PFSK-1 (cell line): Measurements from ENCODE around the gene CD44.

Source experiments
- FOXP2 ChIP-seq: optimal IDR thresholded peaks from 2 replicates; pipeline ENCODE3; 2011; ENCODE audit warnings: borderline replicate concordance, control low read depth, inconsistent platforms; ENCODE audit not compliant: insufficient read depth; ENCODE audit errors: extremely low read length, extremely low read depth
- POLR2AphosphoS5 ChIP-seq: IDR thresholded peaks from 2 replicates; pipeline ENCODE4 v1.6.1; 2012; ENCODE audit warnings: low read depth, mild to moderate bottlenecking, control low read depth, low read length, moderate library complexity
- REST ChIP-seq, 2 experiments: IDR thresholded peaks; 2 replicates each; pipeline versions ENCODE4 v1.6.1 to v1.8.0; 2011 to 2012; ENCODE audit warnings: low read depth in 2 of 2, low read length in 2 of 2, control low read depth in 1 of 2, inconsistent platforms in 1 of 2, mild to moderate bottlenecking in 1 of 2, moderate library complexity in 1 of 2; ENCODE audit not compliant: insufficient read depth in 1 of 2
- SIN3A ChIP-seq: IDR thresholded peaks from 2 replicates; pipeline ENCODE4 v1.6.1; 2012; ENCODE audit warnings: mild to moderate bottlenecking, low read length, moderate library complexity, borderline replicate concordance; ENCODE audit not compliant: insufficient read depth
- TAF1 ChIP-seq: IDR thresholded peaks from 2 replicates; pipeline ENCODE4 v1.6.1; 2012; ENCODE audit warnings: low read length, control low read depth, borderline replicate concordance; ENCODE audit not compliant: insufficient read depth

The CD44 gene

GRCh38 chr11:35126000-35126878, 12.7 kb upstream of the CD44 start:
- TF ChIP-seq FOXP2, result no peak

- TF ChIP-seq SIN3A (no peak), POLR2AphosphoS5 (no peak), REST (IDR thresholded peaks at IDR 0.05; ENCODE audit: insufficient read depth in 1 of 2, low read depth in 2 of 2, low read length in 2 of 2) (no peak), FOXP2 (no peak), TAF1 (no peak)
These were observed 11.9 kb upstream of the CD44 start for GRCh38 chr11:35126879-35127581.

- TF ChIP-seq TAF1, result no peak
These were observed 11.4 kb upstream of the CD44 start for GRCh38 chr11:35127619-35128018.

- TF ChIP-seq REST (IDR thresholded peaks at IDR 0.05; ENCODE audit: insufficient read depth in 1 of 2, low read depth in 2 of 2, low read length in 2 of 2) (no peak), POLR2AphosphoS5 (no peak), TAF1 (no peak), SIN3A (no peak), FOXP2 (no peak)
These were observed 7.9 kb upstream of the CD44 start for GRCh38 chr11:35131094-35131493.

- TF ChIP-seq REST (IDR thresholded peaks at IDR 0.05; ENCODE audit: insufficient read depth in 1 of 2, low read depth in 2 of 2, low read length in 2 of 2) (no peak), POLR2AphosphoS5 (no peak), TAF1 (no peak), FOXP2 (no peak), SIN3A (no peak)
These were observed 7.1 kb upstream of the CD44 start for GRCh38 chr11:35131886-35132285.

GRCh38 chr11:35133656-35134055, 5.3 kb upstream of the CD44 start:
- no peak for TF ChIP-seq TAF1
- no peak for TF ChIP-seq FOXP2
- TF ChIP-seq POLR2AphosphoS5, result no peak
- TF ChIP-seq REST (IDR thresholded peaks at IDR 0.05; ENCODE audit: insufficient read depth in 1 of 2, low read depth in 2 of 2, low read length in 2 of 2), result no peak
- TF ChIP-seq SIN3A, result no peak
